Spinal cord (tissue), 10 donors: ENCODE data around the gene LCAT. TPM values are rescaled to one million over a fixed set of nuclear protein-coding genes. Genes with fewer than 3 reads are reported as not detected.

Source experiments
- DNase-seq, 6 donors: peaks; one replicate each; pipeline versions ENCODE4 v3.0.0 to v3.0.0-alpha.2; 2013 to 2015; ENCODE audit warnings: low spot score in 6 of 6, low read depth in 4 of 6
- H3K27ac ChIP-seq: one replicate; pipeline ENCODE4 v1.5.1; 2013; ENCODE audit warnings: low read depth, low read length, control low read depth
- H3K27me3 ChIP-seq: one replicate; pipeline ENCODE4 v1.6.1; 2013; ENCODE audit warnings: low read length; ENCODE audit not compliant: control insufficient read depth, insufficient read depth
- H3K36me3 ChIP-seq: one replicate; pipeline ENCODE4 v1.6.1; 2013; ENCODE audit warnings: low read length; ENCODE audit not compliant: control insufficient read depth, insufficient read depth
- H3K4me1 ChIP-seq: one replicate; pipeline ENCODE4 v1.6.1; 2013; ENCODE audit warnings: low read length; ENCODE audit not compliant: control insufficient read depth, insufficient read depth
- H3K4me3 ChIP-seq: one replicate; pipeline ENCODE4 v1.5.1; 2013; ENCODE audit warnings: low read depth, low read length, control low read depth
- H3K9me3 ChIP-seq: one replicate; pipeline ENCODE4 v1.6.1; 2013; ENCODE audit warnings: low read length; ENCODE audit not compliant: control insufficient read depth, insufficient read depth
- WGBS: methylation state at CpG from one replicate; pipeline ENCODE4 v1.1.5; 2013; ENCODE audit warnings: missing lambda C conversion rate; ENCODE audit not compliant: insufficient coverage; 5-methylcytosine and 5-hydroxymethylcytosine counted together
- polyA plus RNA-seq, 2 donors: library from polyadenylated mRNA; unstranded; fragments of 120-200 nt; gene quantifications; one replicate each; pipeline ENCODE4 v1.2.1, GENCODE V29; 2013; ENCODE audit not compliant: insufficient read length in 2 of 2
- total RNA-seq, 2 donors: library from RNA; depleted of rRNA in 1 of 2; stranded (reverse); fragments of 120-200 nt in 1 of 2; fragments of >200 nt in 1 of 2; gene quantifications; one replicate each; pipeline versions ENCODE4 v1.2.3 to v1.2.4, GENCODE V29; 2013 to 2014
- donor health status: healthy.

Gene LCAT
- total and polyA plus RNA-seq, 4 donors, result 5.8 to 50.0 (median 26.9) TPM

- peaks cover 50% of the 10 kb centered on the region for H3K4me1 ChIP-seq
- H3K9me3 ChIP-seq, result no peaks in the 10 kb centered on the region
- no peak overlapping the region for H3K27ac ChIP-seq
- H3K27me3 ChIP-seq, result no peaks in the 10 kb centered on the region
- WGBS, result 86% methylated on average over 21 of the region's 22 CpGs
- H3K36me3 ChIP-seq, result peaks cover 77% of the 10 kb centered on the region
- no peak for DNase-seq
- no peak overlapping the region for H3K4me3 ChIP-seq
Observed at GRCh38 chr16:67927131-67927941, 16.6 kb downstream of the LCAT start.

- H3K4me1 ChIP-seq, result peaks cover 50% of the 10 kb centered on the region
- no peaks in the 10 kb centered on the region for H3K27me3 ChIP-seq
- H3K36me3 ChIP-seq, result peaks cover 67% of the 10 kb centered on the region
- no peaks in the 10 kb centered on the region for H3K9me3 ChIP-seq
- WGBS, result 47% methylated on average over 13 of the region's 13 CpGs
- no peak overlapping the region for H3K4me3 ChIP-seq
- DNase-seq, result peak in 1 of 6 donors; percentile 68
- no peak overlapping the region for H3K27ac ChIP-seq
Observed at GRCh38 chr16:67926181-67926750, 17.7 kb downstream of the LCAT start.

GRCh38 chr16:67924140-67924906 lies 19.6 kb downstream of the LCAT start:
- 73% methylated on average over 10 of the region's 10 CpGs for WGBS
- DNase-seq, result no peak
- Histone ChIP-seq H3K4me3 (no peak overlapping the region), H3K27me3 (no peaks in the 10 kb centered on the region), H3K27ac (peak overlapping the region; percentile 40), H3K36me3 (peaks cover 57% of the 10 kb centered on the region), H3K4me1 (peaks cover 57% of the 10 kb centered on the region), H3K9me3 (no peaks in the 10 kb centered on the region)

- no peaks in the 10 kb centered on the region for H3K9me3 ChIP-seq
- H3K36me3 ChIP-seq, result peaks cover 54% of the 10 kb centered on the region
- peaks cover 57% of the 10 kb centered on the region for H3K4me1 ChIP-seq
- peak overlapping the region; percentile 40 for H3K27ac ChIP-seq
- no peak overlapping the region for H3K4me3 ChIP-seq
- 80% methylated on average over 9 of the region's 10 CpGs for WGBS
- H3K27me3 ChIP-seq, result no peaks in the 10 kb centered on the region
- no peak for DNase-seq
Observed at GRCh38 chr16:67923414-67924116, 20.4 kb downstream of the LCAT start.

GRCh38 chr16:67922740-67923139 lies 21.2 kb downstream of the LCAT start:
- WGBS, result 53% methylated on average over 4 of the region's 8 CpGs

GRCh38 chr16:67922221-67922620 lies 21.7 kb downstream of the LCAT start:
- no peaks in the 10 kb centered on the region for H3K27me3 ChIP-seq
- no peaks in the 10 kb centered on the region for H3K9me3 ChIP-seq
- peak overlapping the region; percentile 25 for H3K27ac ChIP-seq
- 75% methylated on average over 4 of the region's 5 CpGs for WGBS
- DNase-seq, result no peak
- no peak overlapping the region for H3K4me3 ChIP-seq
- H3K36me3 ChIP-seq, result peaks cover 43% of the 10 kb centered on the region
- peaks cover 60% of the 10 kb centered on the region for H3K4me1 ChIP-seq

More at GRCh38 chr16:67922740-67923139, 21.2 kb downstream of the LCAT start:
- no peak overlapping the region for H3K4me3 ChIP-seq
- no peaks in the 10 kb centered on the region for H3K27me3 ChIP-seq
- no peaks in the 10 kb centered on the region for H3K9me3 ChIP-seq
- H3K27ac ChIP-seq, result no peak overlapping the region
- DNase-seq, result no peak
- H3K4me1 ChIP-seq, result peaks cover 58% of the 10 kb centered on the region
- peaks cover 48% of the 10 kb centered on the region for H3K36me3 ChIP-seq

GRCh38 chr16:67919622-67920221 lies 24.2 kb downstream of the LCAT start:
- Histone ChIP-seq H3K36me3 (peaks cover 53% of the 10 kb centered on the region), H3K4me3 (no peak overlapping the region), H3K4me1 (peaks cover 67% of the 10 kb centered on the region), H3K27me3 (no peaks in the 10 kb centered on the region), H3K27ac (peak overlapping the region; percentile 25), H3K9me3 (no peaks in the 10 kb centered on the region)
- WGBS, result 91% methylated on average over 5 of the region's 6 CpGs
- no peak for DNase-seq

GRCh38 chr16:67917852-67918236 lies 26.1 kb downstream of the LCAT start:
- Histone ChIP-seq H3K27me3 (no peaks in the 10 kb centered on the region), H3K27ac (peak overlapping the region; percentile 69), H3K4me3 (no peak overlapping the region), H3K4me1 (peaks cover 51% of the 10 kb centered on the region), H3K9me3 (no peaks in the 10 kb centered on the region), H3K36me3 (peaks cover 40% of the 10 kb centered on the region)
- WGBS, result 90% methylated on average over 3 of the region's 4 CpGs
- no peak for DNase-seq
